Lower leg skin (tissue), 3 donors: ENCODE results near the gene COX6A2.
A peak's percentile ranks its signal among the peaks of the same experiment; 100 is the strongest.

Source experiments
- CTCF ChIP-seq, 3 donors: fragments of 450-650 bp; IDR thresholded peaks; one replicate each; pipeline ENCODE4 v1.5.1; 2016; ENCODE audit warnings: antibody characterized with exemption in 3 of 3, mild to moderate bottlenecking in 3 of 3, moderate library complexity in 2 of 3
- POLR2A ChIP-seq, 2 donors: fragments of 450-650 bp; IDR thresholded peaks; one replicate each; pipeline ENCODE4 v1.6.1; 2016 to 2017; ENCODE audit warnings: antibody characterized with exemption in 2 of 2, mild to moderate bottlenecking in 1 of 2, moderate library complexity in 1 of 2

GRCh38 chr16:31472709-31473203, 44.6 kb upstream of the COX6A2 start:
- TF ChIP-seq CTCF (IDR thresholded peaks at IDR 0.05) = peak in 1 of 3 donors; percentile 70
- no peak for TF ChIP-seq POLR2A (IDR thresholded peaks at IDR 0.05)
